ENCODE data around the gene AOPEP.

The AOPEP gene

GRCh38 chr9:94717761-94718160 lies 8.7 kb upstream of the AOPEP start:
- no peak for DNase-seq

GRCh38 chr9:94718936-94719335 lies 7.6 kb upstream of the AOPEP start:
- DNase-seq, result no peak

- DNase-seq, result no peak
Measured at GRCh38 chr9:94719878-94720277, 6.6 kb upstream of the AOPEP start.

GRCh38 chr9:94720846-94721549 lies 5.5 kb upstream of the AOPEP start:
- DNase-seq, result no peak

GRCh38 chr9:94721754-94722153 lies 4.7 kb upstream of the AOPEP start:
- no peak for DNase-seq

GRCh38 chr9:94725293-94725692 lies 1.2 kb upstream of the AOPEP start:
- DNase-seq, result no peak

- DNase-seq, result no peak
Measured at GRCh38 chr9:94728719-94729118, 2.2 kb downstream of the AOPEP start.

- no peak for DNase-seq
Measured at GRCh38 chr9:94729199-94729598, 2.7 kb downstream of the AOPEP start.

GRCh38 chr9:94734054-94734754 lies 7.7 kb downstream of the AOPEP start:
- DNase-seq, result peak; percentile 82 to 84

GRCh38 chr9:94736759-94737158 lies 10.3 kb downstream of the AOPEP start:
- no peak for DNase-seq

- DNase-seq, result no peak
Measured at GRCh38 chr9:94740145-94740840, 13.8 kb downstream of the AOPEP start.

GRCh38 chr9:94741866-94742265 lies 15.4 kb downstream of the AOPEP start:
- no peak for DNase-seq

GRCh38 chr9:94743035-94743954 lies 16.8 kb downstream of the AOPEP start:
- DNase-seq, result no peak

- no peak for DNase-seq
Measured at GRCh38 chr9:94745806-94746540, 19.5 kb downstream of the AOPEP start.

GRCh38 chr9:94746541-94747370 lies 20.3 kb downstream of the AOPEP start:
- DNase-seq, result no peak

GRCh38 chr9:94754976-94755475 lies 28.5 kb downstream of the AOPEP start:
- DNase-seq, result no peak

GRCh38 chr9:94757158-94757557 lies 30.7 kb downstream of the AOPEP start:
- DNase-seq, result no peak

GRCh38 chr9:94758031-94758430 lies 31.5 kb downstream of the AOPEP start:
- no peak for DNase-seq

GRCh38 chr9:94758880-94759279 lies 32.4 kb downstream of the AOPEP start:
- no peak for DNase-seq

GRCh38 chr9:94760010-94760409 lies 33.5 kb downstream of the AOPEP start:
- DNase-seq, result no peak

- no peak for DNase-seq
Measured at GRCh38 chr9:94760660-94761059, 34.2 kb downstream of the AOPEP start.

Measured in Kasumi-1 (cell line).